ENCODE data around the gene BMPR2. TPM values are rescaled to one million over a fixed set of nuclear protein-coding genes. Genes with fewer than 3 reads are reported as not detected.
A peak's percentile ranks its signal among the peaks of the same experiment; 100 is the strongest.
"Not testable (repeated sequence)": the region's sequence is repeated elsewhere in the genome, so short reads cannot be mapped to it uniquely, and the experiment has no call there.

BMPR2 gene
- polyA plus RNA-seq, 1 of the 3 experiments (the other 2 are of a cell fraction) = 10.2 TPM

GRCh38 chr2:202497473-202497866 lies 121.3 kb downstream of the BMPR2 start:
- H3K4me3 ChIP-seq (ENCODE audit: low read depth in 2 of 2, low read length in 1 of 2); CTCF ChIA-PET; H3K9me2 ChIP-seq; H4K20me1 ChIP-seq (ENCODE audit: insufficient read depth); H3F3A ChIP-seq (replicated peaks; ENCODE audit: insufficient read depth); H3K9ac ChIP-seq; H3K36me3 ChIP-seq (replicated peaks in 1 of 2; ENCODE audit: control insufficient read depth in 1 of 2, insufficient read depth in 2 of 2, low read length in 1 of 2); H3K27ac ChIP-seq (ENCODE audit: low read depth in 2 of 2, low read length in 1 of 2); DNase-seq; POLR2A ChIA-PET; H3K9me3 ChIP-seq; H3K4me1 ChIP-seq (ENCODE audit: control insufficient read depth in 1 of 2, insufficient read depth in 2 of 2, low read depth in 1 of 2, low read length in 1 of 2); H3K4me2 ChIP-seq; H3K27me3 ChIP-seq (ENCODE audit: insufficient read depth); H2AFZ ChIP-seq (ENCODE audit: low read depth): not testable (repeated sequence)
- 92% methylated on average over 7 of the region's 7 CpGs for WGBS (ENCODE audit: low lambda C conversion rate)
- peaks cover 37% of the 10 kb centered on the region for H3K79me2 ChIP-seq (ENCODE audit: insufficient read depth)

GRCh38 chr2:202499841-202500240 lies 123.7 kb downstream of the BMPR2 start:
- H3K9me2 ChIP-seq; H3K4me1 ChIP-seq (ENCODE audit: control insufficient read depth in 1 of 2, insufficient read depth in 2 of 2, low read depth in 1 of 2, low read length in 1 of 2); H3F3A ChIP-seq (replicated peaks; ENCODE audit: insufficient read depth); H2AFZ ChIP-seq (ENCODE audit: low read depth); H3K9me3 ChIP-seq; H3K27me3 ChIP-seq (ENCODE audit: insufficient read depth); H3K4me3 ChIP-seq (ENCODE audit: low read depth in 2 of 2, low read length in 1 of 2); DNase-seq; H3K4me2 ChIP-seq; H3K9ac ChIP-seq; H3K27ac ChIP-seq (ENCODE audit: low read depth in 2 of 2, low read length in 1 of 2); CTCF ChIA-PET; H4K20me1 ChIP-seq (ENCODE audit: insufficient read depth); H3K36me3 ChIP-seq (replicated peaks in 1 of 2; ENCODE audit: control insufficient read depth in 1 of 2, insufficient read depth in 2 of 2, low read length in 1 of 2); POLR2A ChIA-PET: not testable (repeated sequence)
- H3K79me2 ChIP-seq (ENCODE audit: insufficient read depth) = peaks cover 23% of the 10 kb centered on the region
- 93% methylated on average over 3 of the region's 7 CpGs for WGBS (ENCODE audit: low lambda C conversion rate)

- H3K4me2 ChIP-seq; H3K27ac ChIP-seq (ENCODE audit: low read depth in 2 of 2, low read length in 1 of 2); H4K20me1 ChIP-seq (ENCODE audit: insufficient read depth); H3K36me3 ChIP-seq (replicated peaks in 1 of 2; ENCODE audit: control insufficient read depth in 1 of 2, insufficient read depth in 2 of 2, low read length in 1 of 2); POLR2A ChIA-PET; DNase-seq; H3K9ac ChIP-seq; H3K4me3 ChIP-seq (ENCODE audit: low read depth in 2 of 2, low read length in 1 of 2); H3K4me1 ChIP-seq (ENCODE audit: control insufficient read depth in 1 of 2, insufficient read depth in 2 of 2, low read depth in 1 of 2, low read length in 1 of 2); H2AFZ ChIP-seq (ENCODE audit: low read depth); H3K9me2 ChIP-seq; H3K9me3 ChIP-seq; H3K27me3 ChIP-seq (ENCODE audit: insufficient read depth); CTCF ChIA-PET; H3F3A ChIP-seq (replicated peaks; ENCODE audit: insufficient read depth): not testable (repeated sequence)
- WGBS (ENCODE audit: low lambda C conversion rate) = 100% methylated on average over 1 of the region's 21 CpGs
- peaks cover 28% of the 10 kb centered on the region for H3K79me2 ChIP-seq (ENCODE audit: insufficient read depth)
Observed at GRCh38 chr2:202503276-202503675, 127.1 kb downstream of the BMPR2 start.

- ChIA-PET CTCF (no interaction called here), POLR2A (no interaction called here)
- DNase-seq = no peak
- no peaks in the 10 kb centered on the region for H3K9me3 ChIP-seq
- no peaks in the 10 kb centered on the region for H4K20me1 ChIP-seq (ENCODE audit: insufficient read depth)
- H3K27ac ChIP-seq (ENCODE audit: low read depth in 2 of 2, low read length in 1 of 2) = peak overlapping the region in 1 of 2 experiments; percentile 56; a peak in 2 of 4 replicates
- no peak overlapping the region; the same call in 1 of the 2 replicates for H3K9ac ChIP-seq
- peaks cover 54% of the 10 kb centered on the region; the same call in 1 of the 2 replicates for H3K79me2 ChIP-seq (ENCODE audit: insufficient read depth)
- no peaks in the 10 kb centered on the region for H3K4me1 ChIP-seq (ENCODE audit: control insufficient read depth in 1 of 2, insufficient read depth in 2 of 2, low read depth in 1 of 2, low read length in 1 of 2)
- no peaks in the 10 kb centered on the region for H3K27me3 ChIP-seq (ENCODE audit: insufficient read depth)
- no peaks in the 10 kb centered on the region for H3K9me2 ChIP-seq
- no peak overlapping the region for H2AFZ ChIP-seq (ENCODE audit: low read depth)
- H3K36me3 ChIP-seq (replicated peaks in 1 of 2; ENCODE audit: control insufficient read depth in 1 of 2, insufficient read depth in 2 of 2, low read length in 1 of 2) = peaks cover 0 to 11% of the 10 kb centered on the region in 2 experiments
- H3K4me3 ChIP-seq (ENCODE audit: low read depth in 2 of 2, low read length in 1 of 2) = no peak overlapping the region
- WGBS (ENCODE audit: low lambda C conversion rate) = 73% methylated on average over 2 of the region's 2 CpGs
- peaks cover 16% of the 10 kb centered on the region for H3F3A ChIP-seq (replicated peaks; ENCODE audit: insufficient read depth)
- peak overlapping the region; percentile 3; the same call in 1 of the 2 replicates for H3K4me2 ChIP-seq
- no peak for TF ChIP-seq ELF1 (IDR thresholded peaks at IDR 0.05)
- no peak for TF ChIP-seq FOXJ3 (CRISPR knock-in tag; IDR thresholded peaks at IDR 0.05)
- TF ChIP-seq TCF12 (IDR thresholded peaks at IDR 0.05) = no peak
- TF ChIP-seq USF2 (IDR thresholded peaks at IDR 0.05; ENCODE audit: borderline replicate concordance, low read depth, low read length) = no peak
- TF ChIP-seq RCOR1 (IDR thresholded peaks at IDR 0.05; ENCODE audit: low read length) = no peak
- TF ChIP-seq MAX (IDR thresholded peaks at IDR 0.05; ENCODE audit: low read depth) = no peak
- no peak for TF ChIP-seq JUND (IDR thresholded peaks at IDR 0.05)
- TF ChIP-seq SMC3 (IDR thresholded peaks at IDR 0.05; ENCODE audit: low read depth, low read length) = no peak
- TF ChIP-seq REST (IDR thresholded peaks at IDR 0.05; ENCODE audit: low read depth, low read length) = no peak
- no peak for TF ChIP-seq FOSL2 (IDR thresholded peaks at IDR 0.05; ENCODE audit: borderline replicate concordance, low read depth)
- TF ChIP-seq CHD2 (IDR thresholded peaks at IDR 0.05; ENCODE audit: low read length, partially characterized antibody) = no peak
- TF ChIP-seq MEF2A (IDR thresholded peaks at IDR 0.05; ENCODE audit: borderline replicate concordance, low read depth) = no peak
Observed at GRCh38 chr2:202508686-202509085, 132.6 kb downstream of the BMPR2 start.
